GM10266 (cell line): ENCODE data around the gene ZNF579.

Experiments
- DNase-seq: peaks from one replicate; pipeline ENCODE4 v3.0.0; 2012; ENCODE audit errors: extremely low spot score
- TF ChIP-seq, protein P1 (sequence below): IDR thresholded peaks from 2 replicates; pipeline ENCODE4 v1.5.1; 2012; ENCODE audit warnings: mild to moderate bottlenecking, low read depth; ENCODE audit not compliant: control insufficient read depth, insufficient read depth; ENCODE audit errors: missing control alignments

The ZNF579 gene

DNA sequence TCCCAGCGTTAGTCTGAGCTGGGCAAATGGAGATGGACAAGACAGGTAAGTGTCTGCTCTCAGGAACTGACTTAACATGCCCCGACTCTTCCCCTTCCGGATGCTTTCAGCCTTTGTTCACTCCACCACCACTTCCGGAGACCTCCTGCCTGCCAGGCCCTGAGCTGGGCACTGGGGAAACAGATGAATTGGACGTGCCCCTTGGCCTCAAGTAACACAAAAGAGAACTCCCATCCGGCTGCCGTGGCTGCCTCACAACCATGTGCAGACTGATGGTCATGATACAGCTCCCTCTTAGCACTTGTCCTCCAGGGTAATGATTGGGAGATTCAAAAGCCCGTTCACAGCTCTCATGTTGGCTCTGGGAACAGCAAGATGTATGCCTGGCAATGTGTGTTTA is 36.8 kb upstream of the ZNF579 start:
- no peak for DNase-seq
- TF ChIP-seq, protein P1, sequence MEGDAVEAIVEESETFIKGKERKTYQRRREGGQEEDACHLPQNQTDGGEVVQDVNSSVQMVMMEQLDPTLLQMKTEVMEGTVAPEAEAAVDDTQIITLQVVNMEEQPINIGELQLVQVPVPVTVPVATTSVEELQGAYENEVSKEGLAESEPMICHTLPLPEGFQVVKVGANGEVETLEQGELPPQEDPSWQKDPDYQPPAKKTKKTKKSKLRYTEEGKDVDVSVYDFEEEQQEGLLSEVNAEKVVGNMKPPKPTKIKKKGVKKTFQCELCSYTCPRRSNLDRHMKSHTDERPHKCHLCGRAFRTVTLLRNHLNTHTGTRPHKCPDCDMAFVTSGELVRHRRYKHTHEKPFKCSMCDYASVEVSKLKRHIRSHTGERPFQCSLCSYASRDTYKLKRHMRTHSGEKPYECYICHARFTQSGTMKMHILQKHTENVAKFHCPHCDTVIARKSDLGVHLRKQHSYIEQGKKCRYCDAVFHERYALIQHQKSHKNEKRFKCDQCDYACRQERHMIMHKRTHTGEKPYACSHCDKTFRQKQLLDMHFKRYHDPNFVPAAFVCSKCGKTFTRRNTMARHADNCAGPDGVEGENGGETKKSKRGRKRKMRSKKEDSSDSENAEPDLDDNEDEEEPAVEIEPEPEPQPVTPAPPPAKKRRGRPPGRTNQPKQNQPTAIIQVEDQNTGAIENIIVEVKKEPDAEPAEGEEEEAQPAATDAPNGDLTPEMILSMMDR = no peak

DNA sequence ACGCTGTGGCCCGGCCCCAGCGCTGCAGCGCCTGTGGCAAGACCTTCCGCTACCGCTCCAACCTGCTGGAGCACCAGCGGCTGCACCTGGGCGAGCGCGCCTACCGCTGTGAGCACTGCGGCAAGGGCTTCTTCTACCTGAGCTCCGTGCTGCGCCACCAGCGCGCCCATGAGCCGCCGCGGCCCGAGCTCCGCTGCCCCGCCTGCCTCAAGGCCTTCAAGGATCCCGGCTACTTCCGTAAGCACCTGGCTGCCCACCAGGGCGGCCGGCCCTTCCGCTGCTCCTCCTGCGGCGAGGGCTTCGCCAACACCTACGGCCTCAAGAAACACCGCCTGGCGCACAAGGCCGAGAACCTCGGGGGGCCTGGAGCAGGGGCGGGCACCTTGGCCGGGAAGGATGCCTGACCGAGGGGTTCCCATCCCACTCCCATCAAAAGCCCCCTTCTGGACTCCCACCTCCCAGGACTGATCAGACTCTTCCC is 35.8 kb upstream of the ZNF579 start:
- DNase-seq = no peak
- TF ChIP-seq, protein P1 = no peak

DNA sequence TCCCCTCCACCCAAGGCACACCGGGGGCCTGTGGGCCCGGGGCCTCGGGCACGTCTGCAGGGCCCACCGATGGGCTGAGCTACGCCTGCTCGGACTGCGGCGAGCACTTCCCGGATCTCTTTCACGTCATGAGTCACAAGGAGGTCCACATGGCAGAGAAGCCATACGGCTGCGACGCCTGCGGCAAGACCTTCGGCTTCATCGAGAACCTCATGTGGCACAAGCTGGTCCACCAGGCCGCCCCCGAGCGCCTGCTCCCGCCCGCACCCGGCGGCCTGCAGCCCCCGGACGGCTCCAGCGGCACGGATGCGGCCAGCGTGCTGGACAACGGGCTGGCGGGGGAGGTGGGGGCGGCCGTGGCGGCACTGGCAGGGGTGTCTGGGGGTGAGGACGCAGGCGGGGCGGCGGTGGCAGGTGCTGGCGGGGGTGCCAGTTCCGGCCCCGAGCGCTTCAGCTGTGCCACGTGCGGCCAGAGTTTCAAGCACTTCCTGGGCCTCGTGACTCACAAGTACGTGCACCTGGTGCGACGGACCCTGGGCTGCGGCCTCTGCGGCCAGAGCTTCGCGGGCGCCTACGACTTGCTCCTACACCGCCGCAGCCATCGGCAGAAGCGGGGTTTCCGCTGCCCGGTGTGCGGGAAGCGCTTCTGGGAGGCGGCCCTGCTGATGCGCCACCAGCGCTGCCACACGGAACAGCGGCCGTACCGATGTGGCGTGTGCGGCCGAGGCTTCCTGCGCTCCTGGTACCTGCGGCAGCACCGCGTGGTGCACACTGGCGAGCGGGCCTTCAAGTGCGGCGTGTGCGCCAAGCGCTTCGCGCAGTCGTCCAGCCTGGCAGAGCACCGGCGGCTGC is 35.1 kb upstream of the ZNF579 start:
- TF ChIP-seq, protein P1 = no peak
- no peak for DNase-seq

DNA sequence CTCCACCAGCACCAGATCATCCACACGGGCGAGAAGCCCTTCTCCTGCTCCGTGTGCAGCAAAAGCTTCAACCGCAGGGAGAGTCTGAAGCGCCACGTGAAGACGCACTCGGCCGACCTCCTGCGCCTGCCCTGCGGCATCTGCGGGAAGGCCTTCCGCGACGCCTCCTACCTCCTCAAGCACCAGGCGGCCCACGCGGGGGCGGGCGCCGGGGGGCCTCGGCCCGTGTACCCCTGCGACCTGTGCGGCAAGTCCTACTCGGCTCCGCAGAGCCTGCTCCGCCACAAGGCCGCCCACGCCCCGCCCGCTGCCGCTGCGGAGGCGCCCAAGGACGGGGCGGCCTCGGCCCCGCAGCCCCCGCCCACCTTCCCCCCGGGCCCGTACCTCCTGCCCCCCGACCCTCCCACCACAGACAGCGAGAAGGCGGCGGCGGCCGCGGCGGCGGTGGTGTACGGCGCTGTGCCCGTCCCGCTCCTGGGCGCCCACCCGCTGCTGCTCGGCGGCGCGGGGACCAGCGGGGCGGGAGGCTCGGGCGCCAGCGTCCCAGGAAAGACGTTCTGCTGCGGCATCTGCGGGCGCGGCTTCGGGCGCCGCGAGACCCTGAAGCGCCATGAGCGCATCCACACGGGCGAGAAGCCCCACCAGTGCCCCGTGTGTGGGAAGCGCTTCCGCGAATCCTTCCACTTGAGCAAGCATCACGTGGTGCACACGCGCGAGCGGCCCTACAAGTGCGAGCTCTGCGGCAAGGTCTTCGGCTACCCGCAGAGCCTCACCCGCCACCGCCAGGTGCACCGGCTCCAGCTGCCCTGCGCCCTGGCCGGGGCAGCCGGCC is 34.3 kb upstream of the ZNF579 start:
- no peak for DNase-seq
- TF ChIP-seq, protein P1 = no peak

DNA sequence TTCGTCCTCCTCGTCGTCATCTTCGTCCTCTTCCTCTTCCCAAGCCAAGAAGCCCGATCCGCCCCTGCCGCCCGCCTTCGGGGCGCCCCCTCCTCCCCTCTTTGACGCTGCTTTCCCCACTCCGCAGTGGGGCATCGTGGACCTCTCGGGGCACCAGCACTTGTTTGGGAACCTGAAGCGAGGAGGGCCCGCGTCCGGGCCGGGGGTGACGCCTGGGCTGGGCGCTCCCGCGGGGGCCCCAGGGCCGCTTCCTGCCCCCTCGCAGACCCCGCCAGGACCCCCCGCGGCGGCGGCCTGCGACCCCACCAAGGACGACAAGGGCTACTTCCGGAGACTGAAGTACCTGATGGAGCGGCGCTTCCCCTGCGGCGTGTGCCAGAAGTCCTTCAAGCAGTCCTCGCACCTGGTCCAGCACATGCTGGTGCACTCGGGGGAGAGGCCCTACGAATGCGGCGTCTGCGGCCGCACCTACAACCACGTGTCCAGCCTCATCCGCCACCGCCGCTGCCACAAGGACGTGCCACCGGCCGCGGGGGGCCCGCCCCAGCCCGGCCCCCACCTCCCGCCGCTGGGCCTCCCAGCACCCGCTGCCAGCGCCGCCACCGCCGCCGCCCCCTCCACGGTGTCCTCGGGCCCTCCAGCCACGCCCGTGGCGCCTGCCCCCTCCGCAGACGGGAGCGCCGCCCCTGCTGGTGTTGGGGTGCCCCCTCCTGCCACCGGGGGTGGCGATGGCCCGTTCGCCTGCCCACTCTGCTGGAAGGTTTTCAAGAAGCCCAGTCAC is 33.5 kb upstream of the ZNF579 start:
- TF ChIP-seq, protein P1 = no peak
- no peak for DNase-seq

DNA sequence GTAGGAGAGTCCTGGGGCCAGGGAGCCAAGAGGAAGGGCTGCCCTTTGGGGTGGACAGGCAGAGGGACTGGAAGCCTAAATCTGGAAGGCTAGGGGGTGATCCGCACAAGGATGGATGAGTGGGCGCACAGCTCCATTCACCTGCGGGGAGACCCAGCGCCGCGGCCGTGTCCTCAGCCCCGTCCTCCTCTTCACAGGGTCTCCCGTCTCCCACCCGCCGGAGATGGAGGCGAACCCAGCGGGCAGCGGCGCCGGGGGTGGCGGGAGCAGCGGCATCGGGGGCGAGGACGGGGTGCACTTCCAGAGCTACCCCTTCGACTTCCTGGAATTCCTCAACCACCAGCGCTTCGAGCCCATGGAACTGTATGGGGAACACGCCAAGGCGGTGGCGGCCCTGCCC is 32.7 kb upstream of the ZNF579 start:
- TF ChIP-seq, protein P1 = no peak
- no peak for DNase-seq
